Gastroesophageal sphincter (tissue), 4 donors: ENCODE measurements around the gene KCNH1. TPM values are rescaled to one million over a fixed set of nuclear protein-coding genes. Genes with fewer than 3 reads are reported as not detected.

ENCODE experiments used
- ATAC-seq: fragments of 150-250 bp; one replicate; pipeline ENCODE4 v1.9.1; 2016; ENCODE audit warnings: mild to moderate bottlenecking, moderate library complexity
- H3K27ac ChIP-seq, 4 donors: fragments of 200-600 bp; sonication (generic) in 3 of 4; 1 replicate in 3 of 4; 2 replicates in 1 of 4; pipeline ENCODE4 v1.5.1; 2016 to 2019
- H3K27me3 ChIP-seq: fragments of 200-600 bp; sonication (generic); one replicate; pipeline ENCODE4 v1.5.1; 2019
- H3K36me3 ChIP-seq, 2 donors: fragments of 200-600 bp; sonication (generic); one replicate each; pipeline ENCODE4 v1.5.1; 2019; ENCODE audit warnings: control low read depth in 1 of 2
- H3K4me1 ChIP-seq, 3 donors: fragments of 200-600 bp; sonication (generic); 1 replicate in 2 of 3; 2 replicates in 1 of 3; pipeline ENCODE4 v1.5.1; 2016 to 2019; ENCODE audit warnings: control low read depth in 2 of 3
- H3K4me3 ChIP-seq, 2 donors: fragments of 200-600 bp; sonication (generic); one replicate each; pipeline ENCODE4 v1.5.1; 2019; ENCODE audit warnings: mild to moderate bottlenecking in 1 of 2, moderate library complexity in 1 of 2
- H3K9me3 ChIP-seq, 3 donors: fragments of 200-600 bp; sonication (generic); one replicate each; pipeline ENCODE4 v1.5.1; 2017 to 2019; ENCODE audit warnings: control low read depth in 2 of 3
- CTCF ChIP-seq, 4 experiments: fragments of 200-600 bp in 2 of 4; fragments of 450-650 bp in 2 of 4; sonication (generic) in 1 of 4; IDR thresholded peaks; one replicate each; pipeline ENCODE4 v1.5.1; 2017 to 2019; ENCODE audit warnings: antibody characterized with exemption in 4 of 4, mild to moderate bottlenecking in 2 of 4, moderate library complexity in 2 of 4
- EP300 ChIP-seq: sonication (generic); formaldehyde crosslinking; IDR thresholded peaks from one replicate; pipeline ENCODE4 v1.6.1; 2017; ENCODE audit warnings: antibody characterized with exemption, mild to moderate bottlenecking
- POLR2A ChIP-seq, 2 donors: fragments of 450-650 bp; IDR thresholded peaks; one replicate each; pipeline ENCODE4 v1.6.1; 2017; ENCODE audit warnings: antibody characterized with exemption in 2 of 2, mild to moderate bottlenecking in 2 of 2, moderate library complexity in 1 of 2
- POLR2AphosphoS5 ChIP-seq: sonication (generic); formaldehyde crosslinking; IDR thresholded peaks from one replicate; pipeline ENCODE4 v1.6.1; 2017; ENCODE audit warnings: antibody characterized with exemption
- WGBS, 2 donors: methylation state at CpG; one replicate each; pipeline ENCODE4 v1.1.5; 2018; ENCODE audit warnings: low coverage in 1 of 2; 5-methylcytosine and 5-hydroxymethylcytosine counted together
- total RNA-seq, 4 donors: library from RNA; depleted of rRNA; stranded (reverse); fragments of >200 nt; gene quantifications; one replicate each; pipeline ENCODE4 v1.1.0, GENCODE V29; 2016

Gene KCNH1
- total RNA-seq, 4 donors from 2014 or later = 0.15 to 2.3 (median 1.2) TPM

- Histone ChIP-seq H3K27me3 (no peaks in the 10 kb centered on the region), H3K9me3 (no peaks in the 10 kb centered on the region), H3K4me1 (no peaks in the 10 kb centered on the region), H3K4me3 (no peak overlapping the region), H3K36me3 (no peaks in the 10 kb centered on the region), H3K27ac (no peak overlapping the region)
- no peak for TF ChIP-seq POLR2AphosphoS5
- TF ChIP-seq EP300 = no peak
- no peak for TF ChIP-seq POLR2A (IDR thresholded peaks at IDR 0.05)
- TF ChIP-seq CTCF (IDR thresholded peaks at IDR 0.05) = no peak
- ATAC-seq = no peak
- 58 to 75% methylated on average over 5 of the region's 6 CpGs for WGBS, 2 donors
These were observed 303.6 kb downstream of the KCNH1 start for GRCh38 chr1:210830034-210831028.

GRCh38 chr1:210828996-210829596 is 304.9 kb downstream of the KCNH1 start:
- Histone ChIP-seq H3K4me1 (no peaks in the 10 kb centered on the region), H3K27me3 (no peaks in the 10 kb centered on the region), H3K27ac (no peak overlapping the region), H3K36me3 (no peaks in the 10 kb centered on the region), H3K4me3 (no peak overlapping the region), H3K9me3 (no peaks in the 10 kb centered on the region)
- no peak for ATAC-seq
- 59 to 73% methylated on average over 3 to 4 of the region's 4 CpGs for WGBS, 2 donors
- TF ChIP-seq EP300 (no peak), CTCF (IDR thresholded peaks at IDR 0.05) (no peak), POLR2AphosphoS5 (no peak), POLR2A (IDR thresholded peaks at IDR 0.05) (no peak)

- H3K27ac ChIP-seq = no peak overlapping the region
- no peaks in the 10 kb centered on the region for H3K9me3 ChIP-seq
- no peaks in the 10 kb centered on the region for H3K27me3 ChIP-seq
- no peaks in the 10 kb centered on the region for H3K4me1 ChIP-seq
- ATAC-seq = no peak
- TF ChIP-seq EP300 = no peak
- TF ChIP-seq POLR2A (IDR thresholded peaks at IDR 0.05) = no peak
- no peak for TF ChIP-seq POLR2AphosphoS5
- no peak for TF ChIP-seq CTCF (IDR thresholded peaks at IDR 0.05)
- H3K36me3 ChIP-seq = no peaks in the 10 kb centered on the region
- H3K4me3 ChIP-seq = no peak overlapping the region
These were observed 306.5 kb downstream of the KCNH1 start for GRCh38 chr1:210827481-210827880.

GRCh38 chr1:210826686-210827085 is 307.3 kb downstream of the KCNH1 start:
- WGBS, 2 donors = 96 to 100% methylated on average over 1 to 3 of the region's 5 CpGs
- no peak for ATAC-seq
- no peaks in the 10 kb centered on the region for H3K4me1 ChIP-seq
- H3K4me3 ChIP-seq = no peak overlapping the region
- no peak for TF ChIP-seq EP300
- TF ChIP-seq CTCF (IDR thresholded peaks at IDR 0.05) = no peak
- no peak for TF ChIP-seq POLR2AphosphoS5
- TF ChIP-seq POLR2A (IDR thresholded peaks at IDR 0.05) = no peak
- H3K9me3 ChIP-seq = no peaks in the 10 kb centered on the region
- H3K27me3 ChIP-seq = no peaks in the 10 kb centered on the region
- H3K27ac ChIP-seq = no peak overlapping the region
- no peaks in the 10 kb centered on the region for H3K36me3 ChIP-seq
